Mesothelial cell of epicardium (in vitro differentiated cells): Measurements from ENCODE around the gene LCN12. TPM values are rescaled to one million over a fixed set of nuclear protein-coding genes. Genes with fewer than 3 reads are reported as not detected.
A peak's percentile ranks its signal among the peaks of the same experiment; 100 is the strongest.

ENCODE experiments used
- DNase-seq, 2 experiments: peaks; one replicate each; pipeline ENCODE4 v3.0.0; 2021; ENCODE audit warnings: low spot score in 2 of 2; ENCODE audit not compliant: unreplicated experiment in 2 of 2
- H3K27ac Mint-ChIP-seq: 2 replicates; pipeline ENCODE4 v1.8.0; 2021; ENCODE audit warnings: mixed read lengths
- H3K27me3 Mint-ChIP-seq: 2 replicates; pipeline ENCODE4 v1.8.0; 2021; ENCODE audit warnings: low read depth, mixed read lengths
- H3K36me3 Mint-ChIP-seq: 2 replicates; pipeline ENCODE4 v1.8.0; 2021; ENCODE audit warnings: mixed read lengths
- H3K4me1 Mint-ChIP-seq: 2 replicates; pipeline ENCODE4 v1.8.0; 2021; ENCODE audit warnings: mixed read lengths
- H3K4me3 Mint-ChIP-seq: 2 replicates; pipeline ENCODE4 v1.8.0; 2021; ENCODE audit warnings: mild to moderate bottlenecking, moderate library complexity, mixed read lengths
- H3K9me3 Mint-ChIP-seq: 2 replicates; pipeline ENCODE4 v1.8.0; 2021; ENCODE audit warnings: mixed read lengths
- total RNA-seq: library from RNA; stranded (reverse); gene quantifications from 3 replicates; pipeline ENCODE4 v1.2.1, GENCODE V29; 2021
- TF ChIP-seq, protein P1 (sequence below): fragments of 200-600 bp; sonication (generic); IDR thresholded peaks from one replicate; pipeline ENCODE4 v1.5.0; 2021; ENCODE audit warnings: antibody characterized with exemption; ENCODE audit not compliant: unreplicated experiment

The LCN12 gene
- total RNA-seq, 1 donor from 2014 or later: 13.3 TPM

DNA sequence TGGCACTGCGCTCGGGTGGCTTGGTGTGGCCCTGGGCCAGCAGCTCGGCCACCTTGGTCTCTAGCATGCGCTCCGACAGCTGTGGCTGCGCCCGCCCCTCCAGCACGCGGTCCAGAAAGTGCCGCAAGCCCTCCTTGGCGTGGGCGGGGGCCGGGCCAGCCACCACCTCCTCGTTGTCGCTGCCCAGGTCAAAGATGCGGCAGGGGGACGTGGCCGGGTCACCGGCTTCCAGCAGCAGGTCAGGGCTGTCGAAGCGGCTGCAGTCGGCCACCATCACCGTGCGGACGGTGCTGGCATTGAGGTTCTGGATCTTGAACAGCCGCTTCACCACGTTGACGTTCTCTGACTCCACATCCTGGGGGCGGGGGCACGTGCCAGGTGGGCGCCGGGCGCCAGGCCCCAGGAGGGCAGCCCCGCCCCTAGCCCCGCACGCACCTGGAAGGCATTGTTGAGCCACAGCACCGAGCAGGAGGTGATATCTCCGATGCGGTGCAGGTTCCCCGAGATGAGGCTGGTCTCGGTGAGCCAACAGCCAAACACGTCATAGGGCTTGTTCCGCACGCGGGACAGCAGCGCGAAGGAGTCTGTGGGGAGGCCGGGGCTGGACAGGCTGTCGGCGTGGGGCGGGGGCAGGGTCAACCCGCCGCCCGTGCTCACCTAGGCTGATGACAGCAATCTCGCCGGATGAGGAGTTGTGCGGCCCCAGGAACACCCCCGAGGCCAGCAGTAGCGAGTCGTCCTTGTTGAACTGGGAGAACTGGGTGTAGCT lies 9.8 kb upstream of the LCN12 start:
- no peak for DNase-seq
- no peaks in the 10 kb centered on the region for H3K9me3 Mint-ChIP-seq
- H3K27ac Mint-ChIP-seq: no peak overlapping the region
- peaks cover 18% of the 10 kb centered on the region for H3K36me3 Mint-ChIP-seq
- no peaks in the 10 kb centered on the region for H3K27me3 Mint-ChIP-seq
- TF ChIP-seq, protein P1, sequence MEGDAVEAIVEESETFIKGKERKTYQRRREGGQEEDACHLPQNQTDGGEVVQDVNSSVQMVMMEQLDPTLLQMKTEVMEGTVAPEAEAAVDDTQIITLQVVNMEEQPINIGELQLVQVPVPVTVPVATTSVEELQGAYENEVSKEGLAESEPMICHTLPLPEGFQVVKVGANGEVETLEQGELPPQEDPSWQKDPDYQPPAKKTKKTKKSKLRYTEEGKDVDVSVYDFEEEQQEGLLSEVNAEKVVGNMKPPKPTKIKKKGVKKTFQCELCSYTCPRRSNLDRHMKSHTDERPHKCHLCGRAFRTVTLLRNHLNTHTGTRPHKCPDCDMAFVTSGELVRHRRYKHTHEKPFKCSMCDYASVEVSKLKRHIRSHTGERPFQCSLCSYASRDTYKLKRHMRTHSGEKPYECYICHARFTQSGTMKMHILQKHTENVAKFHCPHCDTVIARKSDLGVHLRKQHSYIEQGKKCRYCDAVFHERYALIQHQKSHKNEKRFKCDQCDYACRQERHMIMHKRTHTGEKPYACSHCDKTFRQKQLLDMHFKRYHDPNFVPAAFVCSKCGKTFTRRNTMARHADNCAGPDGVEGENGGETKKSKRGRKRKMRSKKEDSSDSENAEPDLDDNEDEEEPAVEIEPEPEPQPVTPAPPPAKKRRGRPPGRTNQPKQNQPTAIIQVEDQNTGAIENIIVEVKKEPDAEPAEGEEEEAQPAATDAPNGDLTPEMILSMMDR: no peak
- peaks cover 5% of the 10 kb centered on the region for H3K4me1 Mint-ChIP-seq
- peak overlapping the region; percentile 58 for H3K4me3 Mint-ChIP-seq

DNA sequence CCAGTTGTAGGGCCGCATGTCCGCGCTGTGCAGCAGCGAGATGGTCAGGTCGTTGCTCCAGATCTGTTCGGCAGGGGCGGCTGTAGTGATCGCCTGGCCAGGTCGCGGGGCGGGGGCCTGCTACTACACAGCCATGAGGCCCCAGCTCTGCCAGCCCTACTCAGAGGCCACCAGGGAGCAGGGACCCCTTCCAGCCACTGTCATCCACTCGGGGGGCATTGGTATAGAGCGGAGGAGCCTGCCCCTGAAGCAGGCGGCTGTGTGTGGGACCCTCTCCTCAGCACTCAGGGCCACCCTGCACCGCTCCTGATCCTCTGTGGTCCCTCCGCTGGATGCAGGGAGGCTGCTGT lies 9.2 kb upstream of the LCN12 start:
- Mint-ChIP-seq H3K9me3 (no peaks in the 10 kb centered on the region), H3K4me1 (peaks cover 5% of the 10 kb centered on the region), H3K27ac (no peak overlapping the region), H3K36me3 (peaks cover 17% of the 10 kb centered on the region), H3K27me3 (no peaks in the 10 kb centered on the region), H3K4me3 (peak overlapping the region; percentile 58)
- TF ChIP-seq, protein P1: no peak
- no peak for DNase-seq

DNA sequence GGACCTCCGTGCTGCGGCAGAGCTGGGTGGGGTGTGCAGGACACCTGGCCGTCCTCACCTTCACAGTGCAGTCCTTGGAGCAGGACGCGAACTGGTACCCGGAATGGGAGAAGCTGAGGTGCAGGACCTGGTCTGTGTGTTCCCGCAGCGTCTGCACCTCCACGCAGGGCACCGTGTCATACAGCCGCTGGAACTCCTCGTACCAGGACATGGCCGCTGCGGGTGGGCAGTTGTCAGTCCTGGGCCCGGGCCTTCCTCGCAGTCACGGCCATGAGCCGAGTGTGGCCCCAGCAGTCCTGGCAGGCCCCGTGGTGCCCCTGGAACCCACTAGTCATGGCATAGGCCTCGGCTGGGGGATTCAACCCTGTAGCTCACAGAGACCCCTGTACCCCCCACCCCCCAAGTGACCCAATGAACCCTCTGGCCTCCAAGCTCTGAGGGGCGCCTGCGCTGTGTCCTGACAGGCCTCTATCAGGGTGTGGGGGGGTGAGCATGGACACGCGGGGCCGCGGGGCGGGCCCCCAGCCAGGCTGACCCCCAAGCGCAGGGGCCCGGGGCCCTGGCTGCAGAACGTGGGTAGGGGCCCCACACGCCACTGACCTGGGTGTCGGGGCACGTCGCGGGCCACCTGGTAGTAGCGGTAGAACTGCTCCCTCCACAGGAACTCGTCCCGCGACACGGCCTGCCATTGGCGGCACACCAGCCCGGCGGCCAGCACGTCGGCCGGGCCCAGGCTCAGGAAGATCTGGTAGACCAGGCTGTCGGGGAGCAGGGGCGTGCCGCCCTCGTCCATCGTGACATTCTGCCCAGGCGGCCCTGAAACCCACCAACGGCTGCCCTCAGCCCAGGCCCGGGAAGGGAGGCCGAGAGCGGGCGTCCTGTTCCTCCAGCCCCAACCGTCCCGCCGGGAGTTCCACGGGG lies 8.5 kb upstream of the LCN12 start:
- Mint-ChIP-seq H3K9me3 (no peaks in the 10 kb centered on the region), H3K27me3 (no peaks in the 10 kb centered on the region), H3K27ac (no peak overlapping the region)

DNA sequence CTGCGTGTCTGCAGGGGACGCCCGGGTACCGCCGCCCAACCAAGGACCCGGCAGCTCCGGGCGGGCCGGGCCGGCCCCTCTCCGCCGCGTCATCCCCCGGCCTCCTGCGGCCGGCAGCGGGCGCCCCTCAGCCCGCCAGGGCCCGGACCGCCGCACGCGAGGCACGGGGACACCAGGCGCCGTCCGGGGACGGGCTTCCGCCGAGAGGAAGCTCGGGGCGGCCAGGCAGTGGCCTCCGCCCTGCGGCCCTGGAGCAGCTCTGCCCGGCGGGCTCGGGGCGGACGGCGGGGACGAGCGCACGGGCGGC lies 7.9 kb upstream of the LCN12 start:
- no peak for DNase-seq
- TF ChIP-seq, protein P1: no peak
- Mint-ChIP-seq H3K36me3 (peaks cover 10% of the 10 kb centered on the region), H3K4me1 (peaks cover 8% of the 10 kb centered on the region), H3K27me3 (no peaks in the 10 kb centered on the region), H3K27ac (no peak overlapping the region), H3K4me3 (peak overlapping the region; percentile 70), H3K9me3 (no peaks in the 10 kb centered on the region)

More for the DNA sequence above, 8.5 kb upstream of the LCN12 start:
- Mint-ChIP-seq H3K4me1 (peaks cover 8% of the 10 kb centered on the region), H3K36me3 (peaks cover 15% of the 10 kb centered on the region), H3K4me3 (peak overlapping the region; percentile 70)
- TF ChIP-seq, protein P1: no peak
- no peak for DNase-seq

DNA sequence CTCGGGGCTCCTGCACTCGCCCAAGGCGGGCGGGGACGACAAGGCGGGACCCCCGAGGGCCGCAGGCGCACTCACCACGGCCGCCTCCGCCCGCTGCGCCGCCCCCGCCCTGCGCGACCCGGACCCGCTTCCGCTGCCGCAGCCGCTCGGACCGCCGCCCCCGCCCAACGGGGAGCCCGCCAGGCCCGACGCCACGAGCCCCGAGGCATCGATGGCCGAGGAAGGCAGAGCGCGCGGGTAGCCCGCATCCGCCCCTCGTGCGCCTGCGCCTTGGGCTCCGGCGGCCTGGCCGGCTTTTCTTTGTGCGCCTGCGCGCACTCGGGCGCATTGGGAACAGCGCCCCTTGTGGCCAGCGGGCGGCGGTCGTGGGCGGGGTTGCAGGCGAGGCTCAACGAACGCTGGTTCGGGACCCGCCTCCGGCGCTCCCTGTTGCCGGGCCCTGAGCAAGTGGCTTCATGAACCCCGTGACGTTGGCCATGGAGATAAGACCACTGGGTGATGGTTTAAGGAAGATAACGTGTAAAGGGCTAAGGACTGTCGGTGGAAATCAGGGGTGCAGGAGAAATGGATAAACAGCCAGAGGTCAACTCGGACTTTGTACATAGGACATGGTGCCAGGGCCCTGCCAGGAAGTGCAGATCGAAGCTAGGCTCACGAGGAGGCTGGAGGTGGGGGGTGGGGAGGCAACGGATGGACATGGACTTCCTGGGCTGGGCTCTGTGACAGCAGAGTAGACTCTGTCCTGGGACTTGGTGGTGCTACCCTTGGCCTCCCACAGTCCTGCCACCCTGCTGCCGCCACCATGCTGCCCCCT lies 7.3 kb upstream of the LCN12 start, which contains the start of the genes C8G and FBXW5:
Gene C8G (plus strand): TSS at position 725 of the 814 bp plus-strand sequence. CDS start 78 bp downstream, at position 803.
Gene FBXW5 (minus strand): TSS at position 220 of the 814 bp plus-strand sequence. CDS start 655 bp downstream, outside the sequence.
- Mint-ChIP-seq H3K27me3 (no peaks in the 10 kb centered on the region), H3K36me3 (peaks cover 6% of the 10 kb centered on the region), H3K4me1 (peaks cover 8% of the 10 kb centered on the region), H3K4me3 (peak within 1 kb of the TSS; percentile 70), H3K9me3 (no peaks in the 10 kb centered on the region), H3K27ac (peak within 1 kb of the TSS; percentile 83)
- TF ChIP-seq, protein P1: peak; percentile 99
- peak; percentile 94 to 96 for DNase-seq
